Measurements from ENCODE around the gene ARHGAP24.

ARHGAP24 gene

DNA sequence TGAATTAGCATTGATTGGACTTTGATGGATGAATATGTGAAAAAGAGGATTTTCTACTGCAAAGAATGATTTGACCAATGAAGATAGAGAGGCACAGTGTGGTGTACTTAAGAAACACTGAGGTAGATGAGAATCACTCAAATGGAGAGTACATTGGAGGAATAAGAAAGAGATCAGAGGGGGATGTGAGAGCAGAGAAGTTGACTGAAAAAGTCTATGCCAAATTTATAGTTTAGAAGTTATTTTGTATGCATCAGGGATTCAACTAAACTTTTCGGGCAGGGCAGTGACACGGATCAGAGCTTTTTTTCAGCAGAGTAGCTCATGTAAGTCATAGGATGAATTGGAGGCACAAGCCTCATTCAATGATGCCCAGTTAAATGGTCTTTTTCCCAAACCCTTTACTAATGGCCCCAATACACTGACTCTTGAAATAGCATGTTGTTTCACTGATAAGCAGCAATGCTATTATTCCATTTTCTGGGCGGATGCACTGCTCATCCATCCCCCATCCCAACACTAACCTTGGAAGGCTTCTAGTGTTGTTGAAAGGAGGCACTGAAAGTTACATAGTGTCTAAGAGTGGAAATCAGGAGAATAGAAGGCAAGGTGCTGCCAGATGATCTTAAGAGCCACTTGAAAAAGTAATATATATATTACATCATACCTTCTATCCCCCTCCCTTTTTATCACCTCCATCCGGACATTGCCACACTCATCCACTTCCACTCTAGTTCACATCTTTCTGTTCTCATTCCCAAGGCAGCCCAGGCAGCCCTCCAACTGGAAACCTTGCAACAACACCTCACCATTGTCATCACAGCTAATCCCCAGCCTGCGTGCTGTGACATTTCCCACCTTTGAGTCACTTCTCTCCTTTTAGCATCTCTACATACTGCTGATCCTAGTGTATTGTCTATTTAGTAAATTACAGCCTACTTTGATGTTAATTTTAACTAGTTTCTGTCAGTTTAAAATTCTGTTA lies 46.1 kb downstream of the ARHGAP24 start:
- no peak for TF ChIP-seq ZFX (IDR thresholded peaks at IDR 0.05; ENCODE audit: borderline replicate concordance)
- TF ChIP-seq CTCF (IDR thresholded peaks at IDR 0.05), result no peak
- H3K27ac ChIP-seq, result no peak overlapping the region

GRCh38 chr4:85522277-85522676 lies 47.3 kb downstream of the ARHGAP24 start:
- TF ChIP-seq CTCF (IDR thresholded peaks at IDR 0.05), result no peak
- TF ChIP-seq ZFX (IDR thresholded peaks at IDR 0.05; ENCODE audit: borderline replicate concordance), result no peak
- no peak overlapping the region for H3K27ac ChIP-seq

- no peak for TF ChIP-seq CTCF (IDR thresholded peaks at IDR 0.05)
- TF ChIP-seq ZFX (IDR thresholded peaks at IDR 0.05; ENCODE audit: borderline replicate concordance), result no peak
- no peak overlapping the region for H3K27ac ChIP-seq
Measured at GRCh38 chr4:85522836-85523235, 47.9 kb downstream of the ARHGAP24 start.

DNA sequence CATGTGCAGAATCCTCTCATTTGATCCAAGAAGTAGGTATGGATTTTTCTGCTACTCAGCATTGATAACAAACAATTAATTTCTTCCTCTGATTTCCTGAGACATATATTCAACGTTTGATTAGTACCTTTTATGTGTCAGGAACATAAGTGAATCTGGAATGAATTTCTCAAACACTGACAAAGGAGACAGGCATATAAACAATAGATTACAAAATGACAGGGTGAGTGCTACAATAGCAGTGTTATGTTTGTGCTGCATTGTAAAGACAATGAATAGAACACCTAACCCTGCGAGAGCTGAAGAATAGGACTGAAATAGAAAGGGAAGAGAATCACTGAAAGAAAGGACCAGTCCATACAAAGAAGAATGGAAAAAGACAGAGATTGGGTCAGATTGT lies 52.9 kb downstream of the ARHGAP24 start:
- TF ChIP-seq ZFX (IDR thresholded peaks at IDR 0.05; ENCODE audit: borderline replicate concordance), result no peak
- no peak for TF ChIP-seq CTCF (IDR thresholded peaks at IDR 0.05)
- no peak overlapping the region for H3K27ac ChIP-seq

GRCh38 chr4:85531560-85532341 lies 56.8 kb downstream of the ARHGAP24 start:
- no peak for TF ChIP-seq CTCF (IDR thresholded peaks at IDR 0.05)
- TF ChIP-seq ZFX (IDR thresholded peaks at IDR 0.05; ENCODE audit: borderline replicate concordance), result no peak
- H3K27ac ChIP-seq, result no peak overlapping the region

- TF ChIP-seq CTCF (IDR thresholded peaks at IDR 0.05) (no peak), ZFX (IDR thresholded peaks at IDR 0.05; ENCODE audit: borderline replicate concordance) (no peak)
- no peak overlapping the region for H3K27ac ChIP-seq
Measured at GRCh38 chr4:85534120-85534519, 59.2 kb downstream of the ARHGAP24 start.

Data from 22Rv1 (cell line).